MCF 10A (cell line): ENCODE measurements around the gene DRG2. TPM values are rescaled to one million over a fixed set of nuclear protein-coding genes. Genes with fewer than 3 reads are reported as not detected.

Experiments used
- BruUV-seq: library from RNA; stranded (reverse); fragments of 400-500 nt; replicated peaks from 2 replicates; lab custom pipeline; 2021; lab: Mats Ljungman, UMichigan
- CTCF ChIA-PET: fragments of 300-600 bp; sonication (Branson Sonifier 250); formaldehyde crosslinking; extraction: SDS; loops from one replicate; lab custom pipeline; 2021; ENCODE audit warnings: antibody characterized with exemption, inconsistent platforms; lab: Yijun Ruan, JAX
- POLR2A ChIA-PET: fragments of 300-600, 350-650 bp; sonication (Branson Sonifier 250); formaldehyde crosslinking; extraction: SDS; loops from one replicate; lab custom pipeline; 2020; ENCODE audit warnings: antibody characterized with exemption, inconsistent platforms; lab: Yijun Ruan, JAX
- DNase-seq: peaks from one replicate; pipeline ENCODE4 v3.0.0-alpha.2; 2018; ENCODE audit not compliant: unreplicated experiment
- H3K27ac Mint-ChIP-seq: one replicate; pipeline ENCODE4 v1.8.0; 2022; ENCODE audit warnings: mild to moderate bottlenecking, low read depth, mixed read lengths; ENCODE audit not compliant: unreplicated experiment
- H3K27me3 Mint-ChIP-seq: one replicate; pipeline ENCODE4 v1.8.0; 2022; ENCODE audit warnings: mixed read lengths; ENCODE audit not compliant: insufficient read depth, unreplicated experiment
- H3K36me3 Mint-ChIP-seq: one replicate; pipeline ENCODE4 v1.8.0; 2022; ENCODE audit warnings: mild to moderate bottlenecking, moderate library complexity, mixed read lengths; ENCODE audit not compliant: insufficient read depth, unreplicated experiment
- H3K4me1 Mint-ChIP-seq: one replicate; pipeline ENCODE4 v1.8.0; 2022; ENCODE audit warnings: mixed read lengths; ENCODE audit not compliant: insufficient read depth, unreplicated experiment
- H3K4me3 Mint-ChIP-seq: one replicate; pipeline ENCODE4 v1.8.0; 2022; ENCODE audit warnings: mild to moderate bottlenecking, moderate library complexity, mixed read lengths; ENCODE audit not compliant: unreplicated experiment
- H3K9me3 Mint-ChIP-seq: one replicate; pipeline ENCODE4 v1.8.0; 2022; ENCODE audit warnings: mixed read lengths; ENCODE audit not compliant: unreplicated experiment
- CTCF ChIP-seq: fragments of 200-600 bp; IDR thresholded peaks from one replicate; pipeline ENCODE4 v1.8.0; 2022; ENCODE audit warnings: antibody characterized with exemption, mild to moderate bottlenecking; ENCODE audit not compliant: unreplicated experiment
- intact Hi-C: fragments of 100-400 bp; cut with micrococcal nuclease; formaldehyde crosslinking; loops from 2 replicates; pipeline ENCODE4 v1.14.1; 2022
- total RNA-seq: library from RNA; stranded (reverse); gene quantifications from 2 replicates; pipeline ENCODE4 v1.2.3, GENCODE V29; 2022

The DRG2 gene
- total RNA-seq, 1 experiment from 2014 or later: 39.5 TPM

DNA sequence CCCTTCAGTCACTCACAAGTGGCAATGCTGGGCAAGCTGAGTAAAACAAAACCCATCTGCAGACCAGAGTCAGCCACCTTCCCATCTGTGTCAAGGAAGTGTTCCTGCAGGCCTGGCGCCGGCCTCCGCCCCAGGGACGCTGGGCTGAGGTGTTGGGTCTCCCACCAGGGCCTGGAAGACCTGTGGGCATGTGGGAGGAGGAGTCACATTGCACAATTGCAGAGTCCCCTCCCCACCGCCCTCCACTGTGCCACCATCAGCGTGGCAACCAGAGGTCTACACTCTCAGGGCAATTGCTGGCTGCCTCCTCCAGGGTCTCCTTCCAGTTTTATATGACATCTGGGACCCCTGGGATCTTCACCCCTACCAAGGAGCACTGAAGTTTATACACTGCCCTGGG, 17.8 kb downstream of the DRG2 start:
- no peak for DNase-seq
- Mint-ChIP-seq H3K27ac (no peak overlapping the region), H3K4me1 (no peaks in the 10 kb centered on the region), H3K9me3 (no peaks in the 10 kb centered on the region), H3K4me3 (no peak overlapping the region), H3K27me3 (no peaks in the 10 kb centered on the region), H3K36me3 (peaks cover 24% of the 10 kb centered on the region)
- intact Hi-C loops: no loop called here
- BruUV-seq: no TSS peak
- no peak for TF ChIP-seq CTCF
- POLR2A ChIA-PET: interaction anchor here (0.5 kb wide), 1 partner anchor 45 kb away, joined by 3 read pairs; no protein-coding TSS in a partner anchor
- CTCF ChIA-PET: no interaction called here

GRCh38 chr17:18106211-18106610, 18.5 kb downstream of the DRG2 start:
- no peak for DNase-seq
- TF ChIP-seq CTCF: no peak
- no peaks in the 10 kb centered on the region for H3K9me3 Mint-ChIP-seq
- peaks cover 24% of the 10 kb centered on the region for H3K36me3 Mint-ChIP-seq
- no peaks in the 10 kb centered on the region for H3K4me1 Mint-ChIP-seq
- POLR2A ChIA-PET: no interaction called here
- CTCF ChIA-PET: no interaction called here
- BruUV-seq: no TSS peak
- no peaks in the 10 kb centered on the region for H3K27me3 Mint-ChIP-seq
- intact Hi-C loops: no loop called here
- no peak overlapping the region for H3K27ac Mint-ChIP-seq
- H3K4me3 Mint-ChIP-seq: no peak overlapping the region

DNA sequence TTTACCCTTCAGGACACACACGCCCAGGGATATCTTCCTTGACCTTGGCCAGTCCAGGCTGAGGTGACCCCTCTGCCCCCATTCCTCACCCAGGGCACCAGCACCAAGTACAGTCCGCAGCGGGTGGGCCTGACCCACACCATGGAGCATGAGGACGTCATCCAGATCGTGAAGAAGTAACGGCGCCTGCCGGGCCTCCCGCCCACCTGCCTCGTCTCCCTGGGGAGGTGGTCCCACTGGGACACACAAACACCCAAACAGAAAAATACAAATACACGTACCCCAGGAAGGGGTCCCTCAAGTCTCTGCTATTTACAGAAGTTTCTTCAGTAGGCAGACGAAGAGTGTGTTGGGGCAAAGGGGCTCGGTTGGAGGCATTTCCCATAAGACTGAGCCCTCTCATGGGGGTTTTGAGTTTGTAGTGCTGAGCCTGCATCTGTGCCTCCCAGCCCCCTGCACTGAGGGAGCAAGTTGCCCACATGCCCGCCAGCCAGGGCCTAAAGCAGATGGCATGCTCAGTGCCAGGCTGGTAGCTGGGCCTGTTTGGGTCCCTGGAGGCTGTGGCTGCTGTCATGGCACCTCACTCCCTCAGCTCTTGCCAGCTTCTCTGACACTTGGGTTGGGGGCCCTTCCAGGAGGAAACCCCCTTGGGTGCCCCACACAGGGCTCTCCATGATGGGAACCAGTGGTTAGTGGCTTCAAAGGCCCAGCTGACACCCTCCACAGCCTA, 19.5 kb downstream of the DRG2 start:
- POLR2A ChIA-PET: no interaction called here

DNA sequence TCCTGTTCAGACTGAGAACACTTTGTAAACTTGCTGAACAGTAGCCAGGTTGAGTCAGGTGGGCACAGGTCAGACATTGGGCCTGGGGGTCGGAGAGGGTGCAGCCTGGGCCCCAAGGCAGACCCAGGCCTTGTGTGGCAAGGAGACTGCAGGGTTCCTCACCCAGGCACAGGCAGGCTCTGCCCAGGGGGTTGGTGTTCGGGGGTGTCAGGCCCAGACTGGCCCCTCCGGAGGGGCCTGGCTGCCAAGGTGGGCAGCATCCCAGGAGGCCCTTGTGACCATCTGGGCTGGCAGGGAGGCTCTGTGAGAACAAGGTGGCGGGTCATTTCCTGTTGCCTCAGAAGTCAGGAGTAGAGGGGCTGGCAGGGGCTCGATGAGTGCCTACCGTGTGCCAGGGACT, 20.2 kb downstream of the DRG2 start:
- intact Hi-C loops: no loop called here
- BruUV-seq: no TSS peak
- no peak for TF ChIP-seq CTCF
- no peaks in the 10 kb centered on the region for H3K4me1 Mint-ChIP-seq
- H3K4me3 Mint-ChIP-seq: no peak overlapping the region
- POLR2A ChIA-PET: no interaction called here
- H3K9me3 Mint-ChIP-seq: no peaks in the 10 kb centered on the region
- no peak overlapping the region for H3K27ac Mint-ChIP-seq
- no peaks in the 10 kb centered on the region for H3K27me3 Mint-ChIP-seq
- peaks cover 14% of the 10 kb centered on the region for H3K36me3 Mint-ChIP-seq
- CTCF ChIA-PET: no interaction called here
- DNase-seq: no peak

More for the DNA sequence above, 19.5 kb downstream of the DRG2 start:
- no peak for DNase-seq
- no peaks in the 10 kb centered on the region for H3K9me3 Mint-ChIP-seq
- CTCF ChIA-PET: no interaction called here
- no peaks in the 10 kb centered on the region for H3K4me1 Mint-ChIP-seq
- H3K4me3 Mint-ChIP-seq: no peak overlapping the region
- H3K27ac Mint-ChIP-seq: no peak overlapping the region
- BruUV-seq: no TSS peak
- no peak for TF ChIP-seq CTCF
- peaks cover 21% of the 10 kb centered on the region for H3K36me3 Mint-ChIP-seq
- no peaks in the 10 kb centered on the region for H3K27me3 Mint-ChIP-seq
- intact Hi-C loops: no loop called here
